SK-N-SH (cell line): ENCODE data around the gene CEP112.

Experiments
- CTCF ChIP-seq: fragments of 200-600 bp; sonication (generic); IDR thresholded peaks from 2 replicates; pipeline ENCODE4 v1.6.1; 2017; ENCODE audit warnings: antibody characterized with exemption, mild to moderate bottlenecking, moderate library complexity
- ELF1 ChIP-seq: IDR thresholded peaks from 2 replicates; pipeline ENCODE4 v1.4.0; 2012
- EZH2phosphoT487 ChIP-seq: fragments of 200-600 bp; sonication (generic); IDR thresholded peaks from 2 replicates; pipeline ENCODE4 v1.6.1; 2017; ENCODE audit warnings: low read depth, mixed run types, mild to moderate bottlenecking, antibody characterized with exemption, moderate library complexity, borderline replicate concordance
- FOXJ3 ChIP-seq: sonication (generic); formaldehyde crosslinking; IDR thresholded peaks from 2 replicates; pipeline ENCODE4 v1.5.1; 2020; ENCODE audit warnings: mild to moderate bottlenecking, missing genetic modification reagents
- FOXM1 ChIP-seq: IDR thresholded peaks from 2 replicates; pipeline ENCODE4 v1.4.0; 2012; ENCODE audit warnings: low read depth, mild to moderate bottlenecking
- GABPA ChIP-seq: IDR thresholded peaks from 2 replicates; pipeline ENCODE4 v1.4.0; 2012; ENCODE audit warnings: low read depth, mild to moderate bottlenecking
- MAX ChIP-seq: IDR thresholded peaks from 2 replicates; pipeline ENCODE4 v1.4.0; 2012; ENCODE audit warnings: low read depth
- MEF2A ChIP-seq: IDR thresholded peaks from 2 replicates; pipeline ENCODE4 v1.4.0; 2012; ENCODE audit warnings: low read depth, borderline replicate concordance
- PBX3 ChIP-seq: IDR thresholded peaks from 2 replicates; pipeline ENCODE4; 2012
- REST ChIP-seq: IDR thresholded peaks from 2 replicates; pipeline ENCODE4 v1.6.1; 2012; ENCODE audit warnings: mild to moderate bottlenecking, low read depth, low read length, moderate library complexity
- SIN3A ChIP-seq: IDR thresholded peaks from 2 replicates; pipeline ENCODE4 v1.6.1; 2012; ENCODE audit warnings: low read depth, mild to moderate bottlenecking, low read length, moderate library complexity, borderline replicate concordance
- TAF1 ChIP-seq: IDR thresholded peaks from 2 replicates; pipeline ENCODE4 v1.6.1; 2012; ENCODE audit warnings: low read depth, mild to moderate bottlenecking, low read length, moderate library complexity, borderline replicate concordance
- YY1 ChIP-seq: IDR thresholded peaks from 2 replicates; pipeline ENCODE4 v1.4.0; 2012; ENCODE audit warnings: low read depth, mild to moderate bottlenecking

- no peak for TF ChIP-seq CTCF
- no peak for TF ChIP-seq PBX3
- TF ChIP-seq FOXJ3, result no peak
- no peak for TF ChIP-seq TAF1
- TF ChIP-seq GABPA, result no peak
- no peak for TF ChIP-seq FOXM1
- TF ChIP-seq SIN3A, result no peak
- no peak for TF ChIP-seq YY1
- no peak for TF ChIP-seq ELF1
- TF ChIP-seq REST, result no peak
- TF ChIP-seq EZH2phosphoT487, result no peak
- TF ChIP-seq MAX, result no peak
- no peak for TF ChIP-seq MEF2A
These were observed 526.0 kb downstream of the CEP112 start for GRCh38 chr17:65665966-65666365.
